ENCODE data around the gene BBLN.

GRCh38 chr9:128180447-128180846 is 20.4 kb downstream of the BBLN start:
- no peak for TF ChIP-seq ZNF274 (IDR thresholded peaks at IDR 0.05; ENCODE audit: low read depth, low read length)
- no peak for TF ChIP-seq YY1 (IDR thresholded peaks at IDR 0.05; ENCODE audit: insufficient read depth, insufficient read length)
- TF ChIP-seq SUZ12 (IDR thresholded peaks at IDR 0.05; ENCODE audit: extremely low read depth, insufficient read depth, insufficient read length) = no peak
